SK-N-SH (cell line): ENCODE measurements around the gene DNAJC13. TPM values are rescaled to one million over a fixed set of nuclear protein-coding genes. Genes with fewer than 3 reads are reported as not detected.

Experiments
- CTCF ChIA-PET: fragments of 300-600, 350-600 bp; formaldehyde crosslinking; extraction: SDS; loops from one replicate; lab custom pipeline; 2021; lab: Yijun Ruan, JAX
- POLR2A ChIA-PET: fragments of 350-600 bp; sonication (Branson Sonifier 250); formaldehyde crosslinking; extraction: SDS; loops from one replicate; lab custom pipeline; 2020; ENCODE audit warnings: antibody characterized with exemption, inconsistent platforms; lab: Yijun Ruan, JAX
- DNase-seq: peaks from one replicate; pipeline ENCODE4 v3.0.0; 2012
- H2AFZ ChIP-seq: fragments of 200-600 bp; sonication (generic); 2 replicates; pipeline ENCODE4 v1.8.1; 2016; ENCODE audit warnings: antibody characterized with exemption, mild to moderate bottlenecking, low read depth
- H3F3A ChIP-seq: fragments of 200-600 bp; sonication (generic); replicated peaks from 2 replicates; pipeline ENCODE3; 2016; ENCODE audit warnings: antibody characterized with exemption, mild to moderate bottlenecking; ENCODE audit not compliant: insufficient read depth
- H3K27ac ChIP-seq, 2 experiments: fragments of 200-500 bp in 1 of 2; fragments of 200-600 bp in 1 of 2; sonication (Bioruptor generic) in 1 of 2; sonication (generic), shearing (Covaris generic) in 1 of 2; 2 replicates each; pipeline versions ENCODE4 v1.5.1 to v1.6.1; 2014 to 2016; ENCODE audit warnings: low read depth in 2 of 2, inconsistent platforms in 1 of 2, low read length in 1 of 2, mild to moderate bottlenecking in 1 of 2, mixed read lengths in 1 of 2
- H3K27me3 ChIP-seq: fragments of 200-600 bp; sonication (generic), shearing (Covaris generic); 2 replicates; pipeline ENCODE4 v1.6.1; 2016; ENCODE audit warnings: mixed run types; ENCODE audit not compliant: insufficient read depth
- H3K36me3 ChIP-seq, 2 experiments: fragments of 200-500 bp in 1 of 2; fragments of 200-600 bp in 1 of 2; sonication (Bioruptor generic) in 1 of 2; sonication (generic) in 1 of 2; replicated peaks in 1 of 2; 2 replicates each; pipeline versions ENCODE3 to v1.5.1; 2014 to 2016; ENCODE audit warnings: low read length in 1 of 2, mild to moderate bottlenecking in 1 of 2; ENCODE audit not compliant: insufficient read depth in 2 of 2, control insufficient read depth in 1 of 2
- H3K4me1 ChIP-seq, 2 experiments: fragments of 200-500 bp in 1 of 2; fragments of 200-600 bp in 1 of 2; sonication (Bioruptor generic) in 1 of 2; sonication (generic), shearing (Covaris generic) in 1 of 2; 2 replicates each; pipeline versions ENCODE4 v1.5.1 to v1.6.1; 2014 to 2016; ENCODE audit warnings: low read depth in 1 of 2, low read length in 1 of 2, mixed run types in 1 of 2; ENCODE audit not compliant: insufficient read depth in 2 of 2, control insufficient read depth in 1 of 2
- H3K4me2 ChIP-seq: fragments of 200-600 bp; sonication (generic), shearing (Covaris generic); 2 replicates; pipeline ENCODE4 v1.6.1; 2017; ENCODE audit warnings: mixed run types
- H3K4me3 ChIP-seq, 2 experiments: fragments of 200-500 bp in 1 of 2; fragments of 200-600 bp in 1 of 2; sonication (Bioruptor generic) in 1 of 2; sonication (generic), shearing (Covaris generic) in 1 of 2; 2 replicates each; pipeline versions ENCODE4 v1.5.1 to v1.8.1; 2014 to 2016; ENCODE audit warnings: low read depth in 2 of 2, inconsistent platforms in 1 of 2, low read length in 1 of 2, mild to moderate bottlenecking in 1 of 2, mixed read lengths in 1 of 2, moderate library complexity in 1 of 2
- H3K79me2 ChIP-seq: fragments of 200-600 bp; sonication (generic); 2 replicates; pipeline ENCODE4 v1.8.1; 2017; ENCODE audit warnings: mild to moderate bottlenecking; ENCODE audit not compliant: insufficient read depth
- H3K9ac ChIP-seq: fragments of 200-600 bp; sonication (generic); 2 replicates; pipeline ENCODE4 v1.6.1; 2017; ENCODE audit warnings: mixed run types
- H3K9me2 ChIP-seq: fragments of 200-600 bp; sonication (generic); 2 replicates; pipeline ENCODE4 v1.6.1; 2017; ENCODE audit warnings: mixed run types
- H3K9me3 ChIP-seq: fragments of 200-600 bp; sonication (generic); 2 replicates; pipeline ENCODE4 v1.6.1; 2017; ENCODE audit warnings: mixed run types, mild to moderate bottlenecking, moderate library complexity
- H4K20me1 ChIP-seq: fragments of 200-600 bp; sonication (generic); 2 replicates; pipeline ENCODE4 v1.6.1; 2017; ENCODE audit warnings: mild to moderate bottlenecking, mixed run types; ENCODE audit not compliant: insufficient read depth
- EP300 ChIP-seq, 2 experiments: IDR thresholded peaks; 2 replicates each; pipeline versions ENCODE4 v1.4.0 to v1.6.1; 2012; ENCODE audit warnings: borderline replicate concordance in 1 of 2, low read depth in 1 of 2, low read length in 1 of 2
- FOXJ3 ChIP-seq: sonication (generic); formaldehyde crosslinking; IDR thresholded peaks from 2 replicates; pipeline ENCODE4 v1.5.1; 2020; ENCODE audit warnings: mild to moderate bottlenecking, missing genetic modification reagents
- GABPA ChIP-seq: IDR thresholded peaks from 2 replicates; pipeline ENCODE4 v1.4.0; 2012; ENCODE audit warnings: low read depth, mild to moderate bottlenecking
- GATA2 ChIP-seq: sonication (generic); formaldehyde crosslinking; IDR thresholded peaks from 2 replicates; pipeline ENCODE4 v1.5.0; 2020; ENCODE audit warnings: mild to moderate bottlenecking, missing genetic modification reagents
- MXI1 ChIP-seq: IDR thresholded peaks from 2 replicates; pipeline ENCODE4 v1.6.1; 2012; ENCODE audit warnings: mild to moderate bottlenecking, low read depth, low read length, improper control_type of control experiment
- RCOR1 ChIP-seq: fragments of 150-350 bp; IDR thresholded peaks from 2 replicates; pipeline ENCODE4 v1.6.1; 2017; ENCODE audit warnings: antibody characterized with exemption, low read length
- RFX5 ChIP-seq: IDR thresholded peaks from 2 replicates; pipeline ENCODE4 v1.6.1; 2012; ENCODE audit warnings: mild to moderate bottlenecking, improper control_type of control experiment, low read length
- RXRA ChIP-seq: IDR thresholded peaks from 2 replicates; pipeline ENCODE4 v1.4.0; 2012; ENCODE audit warnings: low read depth, mild to moderate bottlenecking, borderline replicate concordance
- SIN3A ChIP-seq: IDR thresholded peaks from 2 replicates; pipeline ENCODE4 v1.6.1; 2012; ENCODE audit warnings: low read depth, mild to moderate bottlenecking, low read length, moderate library complexity, borderline replicate concordance
- SMC3 ChIP-seq: IDR thresholded peaks from 2 replicates; pipeline ENCODE4 v1.6.1; 2012; ENCODE audit warnings: low read depth, low read length, improper control_type of control experiment
- TCF12 ChIP-seq: IDR thresholded peaks from 2 replicates; pipeline ENCODE4 v1.4.0; 2012
- YY1 ChIP-seq: IDR thresholded peaks from 2 replicates; pipeline ENCODE4 v1.4.0; 2012; ENCODE audit warnings: low read depth, mild to moderate bottlenecking
- WGBS: methylation state at CpG from one replicate; pipeline ENCODE4 v1.1.6; 2017; ENCODE audit warnings: low lambda C conversion rate; 5-methylcytosine and 5-hydroxymethylcytosine counted together
- polyA plus RNA-seq, 3 experiments: library from polyadenylated mRNA; depleted of rRNA; stranded (reverse); fragments of >200 nt; gene quantifications; 2 replicates each; pipeline ENCODE4 v1.2.3, GENCODE V29; 2012
- TF ChIP-seq, protein P1 (sequence below): IDR thresholded peaks from 2 replicates; pipeline ENCODE4 v1.6.1; 2012; ENCODE audit warnings: mild to moderate bottlenecking, low read depth, low read length, moderate library complexity
- TF ChIP-seq, protein P2 (sequence below): fragments of 200-600 bp; sonication (generic); IDR thresholded peaks from 2 replicates; pipeline ENCODE4 v1.6.1; 2017; ENCODE audit warnings: antibody characterized with exemption, mild to moderate bottlenecking, moderate library complexity
- TF ChIP-seq, protein P3 (sequence below): IDR thresholded peaks from 2 replicates; pipeline ENCODE4 v1.4.0; 2012; ENCODE audit warnings: low read depth, borderline replicate concordance
- TF ChIP-seq, protein P4 (sequence below): fragments of 150-350 bp; IDR thresholded peaks from 2 replicates; pipeline ENCODE4 v1.6.1; 2016; ENCODE audit warnings: mild to moderate bottlenecking, low read depth, low read length
- TF ChIP-seq, protein P5 (sequence below): IDR thresholded peaks from 2 replicates; pipeline ENCODE4; 2012
- TF ChIP-seq, protein P6 (sequence below): IDR thresholded peaks from 2 replicates; pipeline ENCODE4 v1.4.0; 2012; ENCODE audit warnings: low read depth

The DNAJC13 gene
- polyA plus RNA-seq, 1 of the 3 experiments (the other 2 are of a cell fraction): 10.8 TPM

DNA sequence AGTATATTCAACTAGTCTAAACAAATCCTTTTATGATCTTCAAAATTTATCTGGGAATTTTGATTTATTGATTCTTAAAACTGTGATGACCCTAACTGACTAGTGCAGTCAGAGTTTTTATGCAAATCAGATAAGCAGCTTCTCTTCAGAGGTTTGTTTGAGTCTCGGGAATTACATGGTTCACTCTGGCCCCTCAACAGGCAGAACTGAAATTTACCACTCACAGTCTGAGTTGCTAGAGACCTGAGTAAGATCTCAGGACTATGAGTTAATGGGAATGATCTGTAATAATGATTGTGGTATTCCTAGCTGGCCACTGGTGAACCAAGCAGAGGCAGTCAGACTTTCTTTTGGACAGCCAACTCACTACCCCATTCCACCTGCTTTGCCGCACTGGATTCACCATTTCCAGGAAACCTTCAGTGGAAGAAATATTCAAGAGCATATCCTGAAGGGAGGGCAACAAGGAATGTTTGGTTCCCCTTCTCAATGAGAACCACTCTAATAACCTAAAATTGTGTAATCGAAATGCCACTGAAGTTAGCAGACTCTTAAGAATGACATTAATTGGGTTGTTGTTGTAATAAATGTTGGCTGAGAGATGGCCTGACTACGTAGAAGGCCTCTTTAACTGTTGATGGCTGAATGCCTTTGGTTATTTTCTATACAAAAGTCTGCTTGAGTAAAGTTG, 11.5 kb upstream of the DNAJC13 start:
- Histone ChIP-seq H3K27me3 (no peaks in the 10 kb centered on the region), H2AFZ (no peak overlapping the region), H3K9me2 (no peaks in the 10 kb centered on the region), H3K36me3 (no peaks in the 10 kb centered on the region)
- CTCF ChIA-PET: interaction anchor here (0.6 to 14.1 kb wide), 5 partner anchors 20 to 237 kb away, joined by 3 to 383 read pairs (median 3); no protein-coding TSS in a partner anchor
- 76% methylated on average over 4 of the region's 4 CpGs for WGBS
- TF ChIP-seq SIN3A: no peak
- TF ChIP-seq RCOR1: no peak
- TF ChIP-seq SMC3: no peak
- no peak for TF ChIP-seq EP300 (IDR thresholded peaks at IDR 0.05; ENCODE audit: borderline replicate concordance in 1 of 2, low read depth in 1 of 2, low read length in 1 of 2)
- TF ChIP-seq RFX5: no peak
- TF ChIP-seq, protein P1, sequence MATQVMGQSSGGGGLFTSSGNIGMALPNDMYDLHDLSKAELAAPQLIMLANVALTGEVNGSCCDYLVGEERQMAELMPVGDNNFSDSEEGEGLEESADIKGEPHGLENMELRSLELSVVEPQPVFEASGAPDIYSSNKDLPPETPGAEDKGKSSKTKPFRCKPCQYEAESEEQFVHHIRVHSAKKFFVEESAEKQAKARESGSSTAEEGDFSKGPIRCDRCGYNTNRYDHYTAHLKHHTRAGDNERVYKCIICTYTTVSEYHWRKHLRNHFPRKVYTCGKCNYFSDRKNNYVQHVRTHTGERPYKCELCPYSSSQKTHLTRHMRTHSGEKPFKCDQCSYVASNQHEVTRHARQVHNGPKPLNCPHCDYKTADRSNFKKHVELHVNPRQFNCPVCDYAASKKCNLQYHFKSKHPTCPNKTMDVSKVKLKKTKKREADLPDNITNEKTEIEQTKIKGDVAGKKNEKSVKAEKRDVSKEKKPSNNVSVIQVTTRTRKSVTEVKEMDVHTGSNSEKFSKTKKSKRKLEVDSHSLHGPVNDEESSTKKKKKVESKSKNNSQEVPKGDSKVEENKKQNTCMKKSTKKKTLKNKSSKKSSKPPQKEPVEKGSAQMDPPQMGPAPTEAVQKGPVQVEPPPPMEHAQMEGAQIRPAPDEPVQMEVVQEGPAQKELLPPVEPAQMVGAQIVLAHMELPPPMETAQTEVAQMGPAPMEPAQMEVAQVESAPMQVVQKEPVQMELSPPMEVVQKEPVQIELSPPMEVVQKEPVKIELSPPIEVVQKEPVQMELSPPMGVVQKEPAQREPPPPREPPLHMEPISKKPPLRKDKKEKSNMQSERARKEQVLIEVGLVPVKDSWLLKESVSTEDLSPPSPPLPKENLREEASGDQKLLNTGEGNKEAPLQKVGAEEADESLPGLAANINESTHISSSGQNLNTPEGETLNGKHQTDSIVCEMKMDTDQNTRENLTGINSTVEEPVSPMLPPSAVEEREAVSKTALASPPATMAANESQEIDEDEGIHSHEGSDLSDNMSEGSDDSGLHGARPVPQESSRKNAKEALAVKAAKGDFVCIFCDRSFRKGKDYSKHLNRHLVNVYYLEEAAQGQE: no peak
- no peak for TF ChIP-seq GATA2 (CRISPR knock-in tag)
- TF ChIP-seq TCF12: no peak
- no peak for TF ChIP-seq RXRA
- TF ChIP-seq, protein P2, sequence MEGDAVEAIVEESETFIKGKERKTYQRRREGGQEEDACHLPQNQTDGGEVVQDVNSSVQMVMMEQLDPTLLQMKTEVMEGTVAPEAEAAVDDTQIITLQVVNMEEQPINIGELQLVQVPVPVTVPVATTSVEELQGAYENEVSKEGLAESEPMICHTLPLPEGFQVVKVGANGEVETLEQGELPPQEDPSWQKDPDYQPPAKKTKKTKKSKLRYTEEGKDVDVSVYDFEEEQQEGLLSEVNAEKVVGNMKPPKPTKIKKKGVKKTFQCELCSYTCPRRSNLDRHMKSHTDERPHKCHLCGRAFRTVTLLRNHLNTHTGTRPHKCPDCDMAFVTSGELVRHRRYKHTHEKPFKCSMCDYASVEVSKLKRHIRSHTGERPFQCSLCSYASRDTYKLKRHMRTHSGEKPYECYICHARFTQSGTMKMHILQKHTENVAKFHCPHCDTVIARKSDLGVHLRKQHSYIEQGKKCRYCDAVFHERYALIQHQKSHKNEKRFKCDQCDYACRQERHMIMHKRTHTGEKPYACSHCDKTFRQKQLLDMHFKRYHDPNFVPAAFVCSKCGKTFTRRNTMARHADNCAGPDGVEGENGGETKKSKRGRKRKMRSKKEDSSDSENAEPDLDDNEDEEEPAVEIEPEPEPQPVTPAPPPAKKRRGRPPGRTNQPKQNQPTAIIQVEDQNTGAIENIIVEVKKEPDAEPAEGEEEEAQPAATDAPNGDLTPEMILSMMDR: no peak
- TF ChIP-seq FOXJ3 (CRISPR knock-in tag): no peak
- TF ChIP-seq, protein P3, sequence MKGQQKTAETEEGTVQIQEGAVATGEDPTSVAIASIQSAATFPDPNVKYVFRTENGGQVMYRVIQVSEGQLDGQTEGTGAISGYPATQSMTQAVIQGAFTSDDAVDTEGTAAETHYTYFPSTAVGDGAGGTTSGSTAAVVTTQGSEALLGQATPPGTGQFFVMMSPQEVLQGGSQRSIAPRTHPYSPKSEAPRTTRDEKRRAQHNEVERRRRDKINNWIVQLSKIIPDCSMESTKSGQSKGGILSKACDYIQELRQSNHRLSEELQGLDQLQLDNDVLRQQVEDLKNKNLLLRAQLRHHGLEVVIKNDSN: no peak
- TF ChIP-seq YY1: no peak
- no peak for TF ChIP-seq MXI1
- TF ChIP-seq, protein P4, sequence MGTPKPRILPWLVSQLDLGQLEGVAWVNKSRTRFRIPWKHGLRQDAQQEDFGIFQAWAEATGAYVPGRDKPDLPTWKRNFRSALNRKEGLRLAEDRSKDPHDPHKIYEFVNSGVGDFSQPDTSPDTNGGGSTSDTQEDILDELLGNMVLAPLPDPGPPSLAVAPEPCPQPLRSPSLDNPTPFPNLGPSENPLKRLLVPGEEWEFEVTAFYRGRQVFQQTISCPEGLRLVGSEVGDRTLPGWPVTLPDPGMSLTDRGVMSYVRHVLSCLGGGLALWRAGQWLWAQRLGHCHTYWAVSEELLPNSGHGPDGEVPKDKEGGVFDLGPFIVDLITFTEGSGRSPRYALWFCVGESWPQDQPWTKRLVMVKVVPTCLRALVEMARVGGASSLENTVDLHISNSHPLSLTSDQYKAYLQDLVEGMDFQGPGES: no peak
- no peak for TF ChIP-seq GABPA
- TF ChIP-seq, protein P5, sequence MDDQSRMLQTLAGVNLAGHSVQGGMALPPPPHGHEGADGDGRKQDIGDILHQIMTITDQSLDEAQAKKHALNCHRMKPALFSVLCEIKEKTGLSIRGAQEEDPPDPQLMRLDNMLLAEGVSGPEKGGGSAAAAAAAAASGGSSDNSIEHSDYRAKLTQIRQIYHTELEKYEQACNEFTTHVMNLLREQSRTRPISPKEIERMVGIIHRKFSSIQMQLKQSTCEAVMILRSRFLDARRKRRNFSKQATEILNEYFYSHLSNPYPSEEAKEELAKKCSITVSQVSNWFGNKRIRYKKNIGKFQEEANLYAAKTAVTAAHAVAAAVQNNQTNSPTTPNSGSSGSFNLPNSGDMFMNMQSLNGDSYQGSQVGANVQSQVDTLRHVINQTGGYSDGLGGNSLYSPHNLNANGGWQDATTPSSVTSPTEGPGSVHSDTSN: no peak
- TF ChIP-seq, protein P6, sequence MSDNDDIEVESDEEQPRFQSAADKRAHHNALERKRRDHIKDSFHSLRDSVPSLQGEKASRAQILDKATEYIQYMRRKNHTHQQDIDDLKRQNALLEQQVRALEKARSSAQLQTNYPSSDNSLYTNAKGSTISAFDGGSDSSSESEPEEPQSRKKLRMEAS: no peak
- TF ChIP-seq, all 33 proteins: peak for 0
- no peaks in the 10 kb centered on the region for H4K20me1 ChIP-seq
- POLR2A ChIA-PET: interaction anchor here (2.9 kb wide), 1 partner anchor 12 kb away, joined by 16 read pairs; the partner anchor contains the start of gene DNAJC13
- no peak for DNase-seq
- no peaks in the 10 kb centered on the region for H3K79me2 ChIP-seq
- no peak overlapping the region for H3K4me3 ChIP-seq
- no peak overlapping the region for H3K9ac ChIP-seq
- peak overlapping the region; percentile 28 to 99; a peak in 3 of 4 replicates for H3K27ac ChIP-seq
- H3F3A ChIP-seq: peaks cover 4% of the 10 kb centered on the region
- H3K4me2 ChIP-seq: no peak overlapping the region
- no peaks in the 10 kb centered on the region for H3K9me3 ChIP-seq
- peaks cover 0 to 17% of the 10 kb centered on the region in 2 experiments; a peak in 2 of 4 replicates for H3K4me1 ChIP-seq
